ENCODE measurements around the gene LETM1. TPM values are rescaled to one million over a fixed set of nuclear protein-coding genes. Genes with fewer than 3 reads are reported as not detected.

The LETM1 gene
- total RNA-seq, 5 donors from 2014 or later (not counting 1 experiment from before 2014, with no cell fraction given): 35.4 to 60.3 (median 53.5) TPM

DNA sequence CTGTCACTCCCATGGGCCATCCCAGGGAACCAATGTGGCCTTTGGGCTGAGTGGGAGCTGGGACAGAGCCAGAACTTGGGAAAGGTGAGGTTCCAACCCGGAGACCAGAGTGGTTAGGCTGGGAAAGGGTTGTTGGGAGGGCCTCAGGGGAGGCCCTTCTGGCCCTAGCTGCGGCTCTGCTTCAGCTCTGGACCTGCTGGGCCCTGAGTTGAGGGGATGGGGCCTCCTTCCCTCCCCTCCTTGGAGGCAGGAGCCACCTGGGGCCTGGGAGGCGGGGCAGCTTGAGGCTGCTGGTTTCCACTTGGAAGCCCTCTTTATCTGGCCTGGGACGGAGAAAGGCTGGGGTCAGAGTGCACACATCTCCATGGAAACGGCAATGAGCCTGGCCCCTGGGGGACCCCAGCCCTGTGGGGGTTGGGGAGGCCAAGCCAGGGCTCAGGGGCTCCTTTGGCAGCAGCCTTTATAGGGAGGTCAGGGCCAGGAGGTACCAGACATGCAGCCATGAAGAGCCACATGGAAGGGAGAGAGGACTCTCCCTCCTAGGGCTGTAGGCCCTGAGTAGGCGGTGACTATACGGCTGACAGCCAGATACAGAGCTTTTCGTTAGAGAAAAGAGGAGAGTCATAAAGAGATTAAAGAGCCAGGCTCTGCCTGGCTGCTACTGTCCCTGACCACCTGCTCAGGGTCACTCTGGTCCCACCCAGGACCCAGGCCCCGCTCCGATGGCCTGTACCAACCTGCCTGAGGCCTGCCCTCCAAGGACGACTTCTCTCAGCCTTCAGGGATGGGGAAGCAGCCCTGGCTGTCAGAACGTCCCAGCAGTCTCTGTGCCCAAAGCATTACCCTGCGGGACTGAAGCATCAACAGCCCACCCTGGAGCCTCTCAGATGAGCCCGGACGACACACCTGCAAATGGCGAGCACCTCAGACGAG lies 8.4 kb upstream of the LETM1 start:
- DNase-seq (no peak), ATAC-seq (replicated peaks in 1 of 4) (no peak)
- Mint-ChIP-seq H3K27ac (peak overlapping the region in 1 of 2 donors; percentile 34), H3K4me3 (no peak overlapping the region), H3K27me3 (peaks cover 0 to 4% of the 10 kb centered on the region in 2 donors), H3K4me1 (peaks cover 18 to 21% (median 19%) of the 10 kb centered on the region in 3 donors), H3K9me3 (no peaks in the 10 kb centered on the region), H3K36me3 (no peaks in the 10 kb centered on the region)
- WGBS (ENCODE audit: insufficient coverage): 94% methylated on average over 16 of the region's 17 CpGs
- CTCF ChIA-PET: no interaction called here
- no peaks in the 10 kb centered on the region for H3K36me3 ChIP-seq (ENCODE audit: control insufficient read depth in 2 of 2, extremely low read depth in 1 of 2, insufficient read depth in 1 of 2, low read length in 1 of 2)
- H3K4me3 ChIP-seq (ENCODE audit: control insufficient read depth in 1 of 2, extremely low read depth in 1 of 2, low read length in 1 of 2): no peak overlapping the region
- POLR2A ChIA-PET: no interaction called here
- H3K4me1 ChIP-seq (ENCODE audit: control insufficient read depth in 1 of 2, extremely low read depth in 1 of 2, insufficient read depth in 2 of 2, low read length in 2 of 2): peaks cover 13 to 29% of the 10 kb centered on the region in 2 experiments
- peaks cover 0 to 29% of the 10 kb centered on the region in 2 experiments for H3K27me3 ChIP-seq (replicated peaks in 1 of 2; ENCODE audit: control insufficient read depth in 2 of 2, extremely low read depth in 1 of 2, insufficient read depth in 2 of 2, low read length in 1 of 2)
- no peak overlapping the region for H3K27ac ChIP-seq (ENCODE audit: low read length)
- H3K9me3 ChIP-seq: no peaks in the 10 kb centered on the region

DNA sequence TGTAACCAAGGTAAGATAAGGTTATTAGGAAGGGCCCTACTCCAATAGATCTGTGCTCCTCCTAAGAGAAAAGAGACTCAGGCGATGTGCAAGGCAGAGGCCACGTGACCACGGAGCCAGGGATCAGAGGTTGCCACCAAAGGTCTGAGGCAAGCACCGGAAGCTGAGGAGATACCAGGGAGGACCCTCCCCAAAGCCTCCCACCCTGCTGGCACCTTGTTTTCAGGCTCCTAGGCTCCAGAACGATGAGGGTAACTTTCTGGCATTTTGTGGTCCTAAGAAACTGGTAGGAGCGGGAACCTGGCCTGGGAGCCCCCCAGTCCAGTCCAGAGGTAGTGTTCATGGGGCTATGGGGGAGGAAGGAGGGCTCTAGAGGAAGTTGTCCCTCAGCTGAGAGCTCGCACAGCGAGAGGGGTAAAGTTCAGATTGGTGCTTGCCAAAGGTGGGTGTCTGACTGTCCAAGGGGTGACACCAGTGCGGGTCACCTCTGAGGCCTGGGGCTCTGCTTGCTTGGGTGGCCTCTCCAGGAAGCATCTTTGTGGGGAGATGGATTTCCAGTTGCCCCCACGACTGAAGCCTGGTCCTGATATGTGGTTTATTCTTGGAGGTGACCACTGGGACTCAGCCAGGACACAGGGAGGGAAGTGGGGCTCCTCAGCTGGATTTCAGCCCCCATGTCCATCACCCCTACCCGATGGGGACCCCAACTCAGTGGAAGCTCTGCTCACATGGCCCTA lies 7.5 kb upstream of the LETM1 start:
- 77% methylated on average over 6 of the region's 11 CpGs for WGBS (ENCODE audit: insufficient coverage)
- Mint-ChIP-seq H3K9me3 (no peaks in the 10 kb centered on the region), H3K4me1 (peaks cover 18 to 21% (median 21%) of the 10 kb centered on the region in 3 donors), H3K27ac (peak overlapping the region; percentile 54 to 55), H3K36me3 (no peaks in the 10 kb centered on the region), H3K4me3 (peak overlapping the region; percentile 21 to 82 (median 28)), H3K27me3 (peaks cover 0 to 4% of the 10 kb centered on the region in 2 donors)
- Histone ChIP-seq H3K4me3 (ENCODE audit: control insufficient read depth in 1 of 2, extremely low read depth in 1 of 2, low read length in 1 of 2) (peak overlapping the region; percentile 35 to 43), H3K9me3 (no peaks in the 10 kb centered on the region), H3K4me1 (ENCODE audit: control insufficient read depth in 1 of 2, extremely low read depth in 1 of 2, insufficient read depth in 2 of 2, low read length in 2 of 2) (peaks cover 13 to 25% of the 10 kb centered on the region in 2 experiments), H3K27me3 (replicated peaks in 1 of 2; ENCODE audit: control insufficient read depth in 2 of 2, extremely low read depth in 1 of 2, insufficient read depth in 2 of 2, low read length in 1 of 2) (peaks cover 0 to 29% of the 10 kb centered on the region in 2 experiments), H3K27ac (ENCODE audit: low read length) (no peak overlapping the region), H3K36me3 (ENCODE audit: control insufficient read depth in 2 of 2, extremely low read depth in 1 of 2, insufficient read depth in 1 of 2, low read length in 1 of 2) (no peaks in the 10 kb centered on the region)
- DNase-seq: no peak
- ATAC-seq (replicated peaks in 1 of 4): no peak
- CTCF ChIA-PET: no interaction called here
- POLR2A ChIA-PET: interaction anchor here (0.5 to 0.6 kb wide), 2 partner anchors 25 to 1432 kb away, joined by 5 to 6 read pairs; no protein-coding TSS in a partner anchor

DNA sequence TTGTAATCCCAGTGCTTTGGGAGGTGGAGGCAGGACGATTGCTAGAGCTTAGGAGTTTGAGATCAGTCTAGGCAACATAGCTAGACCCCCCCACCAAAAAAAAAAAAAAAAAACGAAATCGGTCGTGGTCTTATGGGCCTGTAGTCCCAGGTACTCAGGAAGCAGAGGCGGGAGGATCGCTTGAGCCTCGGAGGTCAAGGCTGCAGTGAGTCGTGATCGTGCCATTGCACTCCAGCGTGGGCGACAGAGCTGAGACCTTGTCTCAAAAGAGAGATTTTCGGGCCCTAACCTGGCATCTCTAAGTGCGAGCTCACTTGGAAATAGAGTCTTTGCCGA lies 7.0 kb upstream of the LETM1 start:
- ATAC-seq (replicated peaks in 1 of 4): no peak
- H3K27me3 Mint-ChIP-seq: peaks cover 0 to 4% of the 10 kb centered on the region in 2 donors
- ChIA-PET POLR2A (interaction anchor here in 1 of 2 donors (0.6 kb wide), 1 partner anchor 26 kb away, joined by 6 read pairs; no protein-coding TSS in a partner anchor), CTCF (interaction anchor here in 1 of 2 donors (0.6 kb wide), 1 partner anchor 508 kb away, joined by 3 read pairs; no protein-coding TSS in a partner anchor)
- H3K9me3 Mint-ChIP-seq: no peaks in the 10 kb centered on the region
- Histone ChIP-seq H3K36me3 (ENCODE audit: control insufficient read depth in 2 of 2, extremely low read depth in 1 of 2, insufficient read depth in 1 of 2, low read length in 1 of 2) (no peaks in the 10 kb centered on the region), H3K4me3 (ENCODE audit: control insufficient read depth in 1 of 2, extremely low read depth in 1 of 2, low read length in 1 of 2) (peak overlapping the region; percentile 35 to 43), H3K9me3 (no peaks in the 10 kb centered on the region), H3K27ac (ENCODE audit: low read length) (no peak overlapping the region), H3K27me3 (replicated peaks in 1 of 2; ENCODE audit: control insufficient read depth in 2 of 2, extremely low read depth in 1 of 2, insufficient read depth in 2 of 2, low read length in 1 of 2) (peaks cover 0 to 29% of the 10 kb centered on the region in 2 experiments), H3K4me1 (ENCODE audit: control insufficient read depth in 1 of 2, extremely low read depth in 1 of 2, insufficient read depth in 2 of 2, low read length in 2 of 2) (peaks cover 14 to 26% of the 10 kb centered on the region in 2 experiments)
- no peak for DNase-seq
- H3K4me1 Mint-ChIP-seq: peaks cover 18 to 21% (median 21%) of the 10 kb centered on the region in 3 donors
- peak overlapping the region; percentile 43 to 82 (median 51) for H3K4me3 Mint-ChIP-seq
- H3K36me3 Mint-ChIP-seq: no peaks in the 10 kb centered on the region
- peak overlapping the region; percentile 54 to 57 for H3K27ac Mint-ChIP-seq
- 42% methylated on average over 11 of the region's 14 CpGs for WGBS (ENCODE audit: insufficient coverage)

DNA sequence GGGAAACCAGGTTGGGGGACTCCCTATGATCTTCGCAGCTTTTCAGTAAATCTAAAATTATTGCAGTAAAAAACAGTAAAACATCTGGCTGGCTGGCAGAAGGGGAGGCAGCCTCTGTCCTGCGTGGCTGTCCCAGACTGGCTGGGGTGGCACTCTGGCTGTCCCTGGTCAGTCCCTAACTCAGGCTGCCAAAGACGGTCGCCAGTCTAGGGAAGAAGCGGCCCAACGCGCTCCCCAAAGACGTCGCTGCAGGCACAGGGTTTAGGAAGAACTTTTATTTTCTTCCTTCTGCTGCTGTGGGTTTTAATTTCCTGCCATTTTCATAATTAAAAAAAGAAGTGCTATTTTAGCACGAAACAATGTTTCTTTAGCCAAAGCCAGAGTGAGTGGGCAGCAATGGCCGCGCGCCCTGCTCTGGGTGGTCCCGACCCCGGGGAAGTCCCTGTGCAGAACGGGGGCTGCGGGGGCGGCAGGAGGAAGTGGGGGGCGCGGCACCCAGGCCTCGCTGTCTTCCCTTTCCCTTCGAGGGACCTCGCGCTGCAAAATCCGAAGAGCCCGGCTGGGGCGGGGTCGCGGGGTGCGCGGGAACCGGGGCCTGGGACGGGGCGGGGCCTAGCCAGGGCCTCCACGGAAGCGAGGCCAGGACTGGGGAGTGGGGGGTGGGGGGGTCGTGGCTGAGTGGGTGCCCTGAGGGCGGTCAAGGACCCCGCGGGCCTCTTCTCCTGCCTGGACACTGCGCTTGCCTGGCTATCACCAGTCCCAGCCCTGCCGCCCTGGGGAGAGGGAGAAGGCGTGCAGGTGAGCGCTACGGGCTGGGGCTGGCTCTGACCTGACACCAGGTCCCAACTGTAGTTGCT lies 6.3 kb upstream of the LETM1 start:
- Mint-ChIP-seq H3K9me3 (no peaks in the 10 kb centered on the region), H3K4me1 (peaks cover 21 to 25% (median 22%) of the 10 kb centered on the region in 3 donors), H3K4me3 (peak overlapping the region; percentile 72 to 82 (median 78)), H3K27ac (peak overlapping the region; percentile 79 to 84), H3K27me3 (peaks cover 0 to 4% of the 10 kb centered on the region in 2 donors), H3K36me3 (no peaks in the 10 kb centered on the region)
- H3K4me1 ChIP-seq (ENCODE audit: control insufficient read depth in 1 of 2, extremely low read depth in 1 of 2, insufficient read depth in 2 of 2, low read length in 2 of 2): peaks cover 17 to 32% of the 10 kb centered on the region in 2 experiments
- H3K4me3 ChIP-seq (ENCODE audit: control insufficient read depth in 1 of 2, extremely low read depth in 1 of 2, low read length in 1 of 2): peak overlapping the region; percentile 35 to 43
- H3K27ac ChIP-seq (ENCODE audit: low read length): peak overlapping the region; percentile 60
- peaks cover 0 to 29% of the 10 kb centered on the region in 2 experiments for H3K27me3 ChIP-seq (replicated peaks in 1 of 2; ENCODE audit: control insufficient read depth in 2 of 2, extremely low read depth in 1 of 2, insufficient read depth in 2 of 2, low read length in 1 of 2)
- ChIA-PET CTCF (interaction anchor here in 1 of 2 donors (0.6 kb wide), 2 partner anchors 431 to 507 kb away, joined by 3 read pairs; no protein-coding TSS in a partner anchor), POLR2A (no interaction called here)
- H3K9me3 ChIP-seq: no peaks in the 10 kb centered on the region
- WGBS (ENCODE audit: insufficient coverage): 8% methylated on average over 28 of the region's 45 CpGs
- ATAC-seq (replicated peaks in 1 of 4) (peak; percentile 63 to 76 (median 74)), DNase-seq (peak in 8 of 35 experiments; percentile 8 to 37 (median 16))
- H3K36me3 ChIP-seq (ENCODE audit: control insufficient read depth in 2 of 2, extremely low read depth in 1 of 2, insufficient read depth in 1 of 2, low read length in 1 of 2): peaks cover 0 to 5% of the 10 kb centered on the region in 2 donors

DNA sequence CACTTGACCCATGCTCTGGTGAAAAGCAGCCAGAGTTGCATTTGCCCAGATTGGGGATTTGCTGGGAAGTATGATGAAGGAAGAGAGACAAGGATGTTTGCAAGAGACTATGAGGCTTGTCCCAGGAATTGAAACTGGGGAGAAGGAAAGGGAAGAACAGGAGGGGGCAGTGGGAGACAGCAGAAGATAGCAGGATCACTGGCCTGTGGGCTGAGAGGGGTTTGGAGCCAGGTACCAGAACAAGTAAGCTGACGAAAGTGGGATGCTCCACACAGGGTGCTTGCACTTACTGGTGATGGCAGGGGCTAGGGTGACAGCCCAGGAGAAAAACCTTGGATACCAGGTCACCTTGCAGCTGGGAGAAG lies 3.4 kb upstream of the LETM1 start:
- H3K27me3 ChIP-seq (replicated peaks in 1 of 2; ENCODE audit: control insufficient read depth in 2 of 2, extremely low read depth in 1 of 2, insufficient read depth in 2 of 2, low read length in 1 of 2): peaks cover 0 to 19% of the 10 kb centered on the region in 2 experiments
- no peak overlapping the region for H3K4me3 ChIP-seq (ENCODE audit: control insufficient read depth in 1 of 2, extremely low read depth in 1 of 2, low read length in 1 of 2)
- WGBS (ENCODE audit: insufficient coverage): 83% methylated on average over 1 of the region's 1 CpG
- CTCF ChIA-PET: interaction anchor here in 1 of 2 donors (0.6 kb wide), 3 partner anchors 32 to 1103 kb away, joined by 3 to 4 read pairs (median 3); no protein-coding TSS in a partner anchor
- peaks cover 27 to 51% of the 10 kb centered on the region in 2 experiments for H3K4me1 ChIP-seq (ENCODE audit: control insufficient read depth in 1 of 2, extremely low read depth in 1 of 2, insufficient read depth in 2 of 2, low read length in 2 of 2)
- ATAC-seq (replicated peaks in 1 of 4) (no peak), DNase-seq (no peak)
- H3K9me3 ChIP-seq: no peaks in the 10 kb centered on the region
- no peak overlapping the region for H3K27ac ChIP-seq (ENCODE audit: low read length)
- H3K27me3 Mint-ChIP-seq: peaks cover 0 to 4% of the 10 kb centered on the region in 2 donors
- no peak overlapping the region for H3K4me3 Mint-ChIP-seq
- POLR2A ChIA-PET: interaction anchor here (0.6 kb wide), 2 partner anchors 11 to 598 kb away, joined by 3 to 4 read pairs; no protein-coding TSS in a partner anchor
- H3K36me3 ChIP-seq (ENCODE audit: control insufficient read depth in 2 of 2, extremely low read depth in 1 of 2, insufficient read depth in 1 of 2, low read length in 1 of 2): peaks cover 0 to 5% of the 10 kb centered on the region in 2 donors
- peaks cover 29 to 37% (median 31%) of the 10 kb centered on the region in 3 donors for H3K4me1 Mint-ChIP-seq
- H3K9me3 Mint-ChIP-seq: no peaks in the 10 kb centered on the region
- no peaks in the 10 kb centered on the region for H3K36me3 Mint-ChIP-seq
- H3K27ac Mint-ChIP-seq: peak overlapping the region in 1 of 2 donors; percentile 11

Data from T-cell (primary cell).